GM12878 (cell line): Measurements from ENCODE around the gene CNDP1. TPM values are rescaled to one million over a fixed set of nuclear protein-coding genes. Genes with fewer than 3 reads are reported as not detected.
A peak's percentile ranks its signal among the peaks of the same experiment; 100 is the strongest.

Source experiments
- ASH2L ChIP-seq: fragments of 300-600, 200-600 bp; sonication (generic); IDR thresholded peaks from 2 replicates; pipeline ENCODE4 v1.6.1; 2017; ENCODE audit warnings: low read depth, mild to moderate bottlenecking, borderline replicate concordance
- CHD2 ChIP-seq: IDR thresholded peaks from 2 replicates; pipeline ENCODE4 v1.6.1; 2011; ENCODE audit warnings: low read depth, low read length, improper control_type of control experiment, borderline replicate concordance
- CHD4 ChIP-seq: fragments of 200-600 bp; sonication (generic); IDR thresholded peaks from 2 replicates; pipeline ENCODE4 v1.6.1; 2016; ENCODE audit warnings: mild to moderate bottlenecking
- E2F8 ChIP-seq: fragments of 450-650 bp; IDR thresholded peaks from 2 replicates; pipeline ENCODE4 v1.6.1; 2018; ENCODE audit warnings: mild to moderate bottlenecking, low read depth, moderate library complexity; ENCODE audit not compliant: partially characterized antibody
- FOXM1 ChIP-seq: IDR thresholded peaks from 2 replicates; pipeline ENCODE4 v1.6.1; 2012; ENCODE audit warnings: low read depth, mild to moderate bottlenecking, inconsistent platforms, low read length, moderate library complexity
- HSF1 ChIP-seq: fragments of 150-350 bp; IDR thresholded peaks from 2 replicates; pipeline ENCODE4 v1.6.1; 2014; ENCODE audit warnings: mild to moderate bottlenecking, low read depth, low read length
- IKZF2 ChIP-seq, 2 experiments: fragments of 450-650 bp; IDR thresholded peaks; 2 replicates each; pipeline ENCODE4 v1.6.1; 2017; ENCODE audit warnings: mild to moderate bottlenecking in 2 of 2, moderate library complexity in 2 of 2
- KLF5 ChIP-seq: fragments of 450-650 bp; IDR thresholded peaks from 2 replicates; pipeline ENCODE4 v1.6.1; 2014; ENCODE audit warnings: mild to moderate bottlenecking; ENCODE audit not compliant: partially characterized antibody
- MAX ChIP-seq: IDR thresholded peaks from 2 replicates; pipeline ENCODE4 v1.6.1; 2012; ENCODE audit warnings: low read depth, low read length, improper control_type of control experiment
- MTA2 ChIP-seq: fragments of 450-650 bp; IDR thresholded peaks from 2 replicates; pipeline ENCODE4 v1.6.1; 2016; ENCODE audit warnings: low read depth, mild to moderate bottlenecking, moderate library complexity
- MYC ChIP-seq: IDR thresholded peaks from 2 replicates; pipeline ENCODE4 v1.6.1; 2011; ENCODE audit warnings: mild to moderate bottlenecking, low read length, moderate library complexity, inconsistent platforms; ENCODE audit not compliant: insufficient read depth, insufficient replicate concordance, insufficient read length, severe bottlenecking
- NRF1 ChIP-seq: conservative IDR thresholded peaks from 2 replicates; pipeline ENCODE4 v1.6.1; 2011; ENCODE audit warnings: mild to moderate bottlenecking, low read depth, low read length, improper control_type of control experiment
- PBX3 ChIP-seq: IDR thresholded peaks from 2 replicates; pipeline ENCODE4 v1.6.1; 2011; ENCODE audit warnings: mild to moderate bottlenecking, low read depth, low read length, moderate library complexity; ENCODE audit not compliant: insufficient replicate concordance
- POLR2A ChIP-seq: IDR thresholded peaks from 2 replicates; pipeline ENCODE4 v1.6.1; 2011; ENCODE audit warnings: low read depth, mild to moderate bottlenecking, low read length
- POLR2AphosphoS5 ChIP-seq: IDR thresholded peaks from 2 replicates; pipeline ENCODE4 v1.6.1; 2011; ENCODE audit warnings: mild to moderate bottlenecking, low read length, inconsistent platforms
- SMAD5 ChIP-seq: IDR thresholded peaks from 2 replicates; pipeline ENCODE4 v1.6.1; 2016; ENCODE audit warnings: antibody characterized with exemption, low read depth
- SMARCA5 ChIP-seq: fragments of 450-650 bp; IDR thresholded peaks from 2 replicates; pipeline ENCODE4 v1.6.1; 2017; ENCODE audit warnings: mild to moderate bottlenecking
- USF2 ChIP-seq: IDR thresholded peaks from 2 replicates; pipeline ENCODE4 v1.6.1; 2011; ENCODE audit warnings: low read depth, low read length, improper control_type of control experiment, borderline replicate concordance
- YBX1 ChIP-seq: fragments of 450-650 bp; IDR thresholded peaks from 2 replicates; pipeline ENCODE4 v1.6.1; 2016; ENCODE audit warnings: antibody characterized with exemption
- ZBTB11 ChIP-seq: fragments of 450-650 bp; formaldehyde crosslinking; IDR thresholded peaks from 2 replicates; pipeline ENCODE4 v1.5.0; 2022; ENCODE audit warnings: mild to moderate bottlenecking, missing genetic modification characterization
- ZNF217 ChIP-seq: fragments of 450-650 bp; IDR thresholded peaks from 2 replicates; pipeline ENCODE4 v1.6.1; 2017; ENCODE audit warnings: antibody characterized with exemption, mild to moderate bottlenecking
- ZNF24 ChIP-seq: fragments of 450-650 bp; IDR thresholded peaks from 2 replicates; pipeline ENCODE4 v1.6.1; 2017; ENCODE audit warnings: antibody characterized with exemption, mild to moderate bottlenecking
- polyA plus RNA-seq, 11 experiments: library from polyadenylated mRNA; depleted of rRNA in 4 of 11; unstranded in 6 of 11; stranded (reverse) in 5 of 11; fragments of >200 nt; fragmentation: Nextera tagmentation in 4 of 11; fragmentation: Illumina TruSeq in 1 of 11; extraction: Ambion mirVana in 4 of 11; extraction: Trizol in 1 of 11; gene quantifications; 1 replicate in 1 of 11; 2 replicates in 10 of 11; pipeline versions ENCODE4 v1.2.1 to v1.2.3, GENCODE V29; 2011 to 2016; ENCODE audit warnings: inconsistent platforms in 2 of 11, missing spikeins in 2 of 11, low read depth in 1 of 11
- total RNA-seq, 4 experiments: library from RNA; depleted of rRNA in 3 of 4; stranded (reverse); fragments of >200 nt in 3 of 4; fragmentation: Illumina TruSeq in 1 of 4; extraction: Trizol in 1 of 4; gene quantifications; 2 replicates each; pipeline versions ENCODE4 v1.2.1 to v1.2.3, GENCODE V29; 2013 to 2021

The CNDP1 gene
- total and polyA plus RNA-seq, 10 of the 15 experiments (the other 5 are each of a cell fraction or from before 2014, with no cell fraction given), result 0.04 to 0.05 TPM; not detected in 8

- no peak for TF ChIP-seq ZBTB11
- TF ChIP-seq ASH2L, result 0 out of 2 replicates have a peak, but pooled peaks have one; percentile 45
- TF ChIP-seq CHD2, result no peak
- TF ChIP-seq POLR2A, result peak; percentile 52; the same call in 1 of the 2 replicates
- no peak for TF ChIP-seq NRF1
- no peak for TF ChIP-seq MYC
- TF ChIP-seq SMAD5, result no peak
- no peak for TF ChIP-seq HSF1
- no peak for TF ChIP-seq E2F8
- 0 out of 2 replicates have a peak, but pooled peaks have one; percentile 32 for TF ChIP-seq MTA2
- TF ChIP-seq SMARCA5, result 0 out of 2 replicates have a peak, but pooled peaks have one; percentile 25
- no peak for TF ChIP-seq YBX1
- TF ChIP-seq ZNF217, result 0 out of 2 replicates have a peak, but pooled peaks have one; percentile 39
- peak; percentile 75 for TF ChIP-seq POLR2AphosphoS5
- TF ChIP-seq MAX, result peak; percentile 53; the same call in 1 of the 2 replicates
- TF ChIP-seq CHD4, result no peak
- TF ChIP-seq USF2, result peak; percentile 4; the same call in 1 of the 2 replicates
- TF ChIP-seq IKZF2 (IDR thresholded peaks at IDR 0.05), result peak; percentile 80 to 81
- TF ChIP-seq ZNF24, result no peak
- no peak for TF ChIP-seq FOXM1
- no peak for TF ChIP-seq PBX3
- TF ChIP-seq KLF5, result no peak
These were observed 34.7 kb upstream of the CNDP1 start (continued) for GRCh38 chr18:74499633-74500032.
